GM12874 (cell line): ENCODE measurements around the gene LCP2.

Source experiments
- CTCF ChIP-seq: IDR thresholded peaks from 2 replicates; pipeline ENCODE4 v1.5.1; 2011; ENCODE audit warnings: low read depth, mild to moderate bottlenecking, control low read depth, low read length, moderate library complexity; ENCODE audit not compliant: insufficient read depth

Gene LCP2

GRCh38 chr5:170308686-170309085 lies 11.1 kb upstream of the LCP2 start:
- no peak for TF ChIP-seq CTCF

GRCh38 chr5:170307575-170308465 lies 10.2 kb upstream of the LCP2 start:
- no peak for TF ChIP-seq CTCF

GRCh38 chr5:170306381-170306831 lies 8.8 kb upstream of the LCP2 start:
- no peak for TF ChIP-seq CTCF

GRCh38 chr5:170305646-170306025 lies 8.1 kb upstream of the LCP2 start:
- TF ChIP-seq CTCF = no peak

- TF ChIP-seq CTCF = no peak
Observed at GRCh38 chr5:170305016-170305645, 7.6 kb upstream of the LCP2 start.

GRCh38 chr5:170303549-170303948 lies 6.0 kb upstream of the LCP2 start:
- no peak for TF ChIP-seq CTCF

- TF ChIP-seq CTCF = no peak
Observed at GRCh38 chr5:170302653-170303501, 5.3 kb upstream of the LCP2 start.
